G401 (cell line): ENCODE measurements around the gene BPHL. TPM values are rescaled to one million over a fixed set of nuclear protein-coding genes. Genes with fewer than 3 reads are reported as not detected.
"Not testable (repeated sequence)": the region's sequence is repeated elsewhere in the genome, so short reads cannot be mapped to it uniquely, and the experiment has no call there.

Experiments
- DNase-seq: peaks from one replicate; pipeline ENCODE4 v3.0.0-alpha.2; 2015; ENCODE audit warnings: low spot score
- in situ Hi-C: cut with HindIII; loops from 2 replicates; pipeline ENCODE4 v1.10.0; 2016; ENCODE audit warnings: low sequenced_read_pairs, mixed read lengths
- total RNA-seq: library from RNA; depleted of rRNA; stranded (reverse); fragments of >200 nt; shearing (Covaris generic); gene quantifications from 2 replicates; pipeline ENCODE4 v1.2.3, GENCODE V29; 2014; rRNA removed

The BPHL gene
- total RNA-seq: 47.0 and 56.9 TPM in 2 replicates

GRCh38 chr6:3118353-3119039 is at the start of gene BPHL:
BPHL (plus strand) TSS chr6:3118711; CDS start chr6:3118741, 30 bp downstream.
- in situ Hi-C loops: no loop called here
- peak; percentile 96 for DNase-seq

GRCh38 chr6:3071568-3071967 is 46.9 kb upstream of the BPHL start:
- DNase-seq: no peak
- in situ Hi-C loops: no loop called here

GRCh38 chr6:3072798-3073197 is 45.7 kb upstream of the BPHL start:
- DNase-seq: no peak
- in situ Hi-C loops: no loop called here

GRCh38 chr6:3073382-3073781 is 45.1 kb upstream of the BPHL start:
- in situ Hi-C loops: no loop called here
- no peak for DNase-seq

GRCh38 chr6:3075772-3076113 is 42.8 kb upstream of the BPHL start:
- DNase-seq: no peak
- in situ Hi-C loops: no loop called here

- DNase-seq: no peak
- in situ Hi-C loops: no loop called here
These were observed 42.2 kb upstream of the BPHL start for GRCh38 chr6:3076320-3076719.

- in situ Hi-C loops: no loop called here
- DNase-seq: no peak
These were observed 41.1 kb upstream of the BPHL start for GRCh38 chr6:3077430-3077829.

- DNase-seq, in situ Hi-C loops: not testable (repeated sequence)
These were observed 39.6 kb upstream of the BPHL start for GRCh38 chr6:3078952-3079351.

- no peak for DNase-seq
These were observed 38.8 kb upstream of the BPHL start for GRCh38 chr6:3079682-3080081.

GRCh38 chr6:3081960-3082359 is 36.6 kb upstream of the BPHL start:
- no peak for DNase-seq
- in situ Hi-C loops: no loop called here

More at GRCh38 chr6:3079682-3080081, 38.8 kb upstream of the BPHL start:
- in situ Hi-C loops: no loop called here

- in situ Hi-C loops: no loop called here
- DNase-seq: no peak
These were observed 33.4 kb upstream of the BPHL start for GRCh38 chr6:3085074-3085473.

- DNase-seq: no peak
- in situ Hi-C loops: no loop called here
These were observed 32.1 kb upstream of the BPHL start for GRCh38 chr6:3086282-3086946.

GRCh38 chr6:3088446-3088845 is 30.1 kb upstream of the BPHL start:
- in situ Hi-C loops: no loop called here
- no peak for DNase-seq

GRCh38 chr6:3088968-3089367 is 29.5 kb upstream of the BPHL start:
- in situ Hi-C loops: no loop called here
- DNase-seq: no peak

GRCh38 chr6:3090013-3090412 is 28.5 kb upstream of the BPHL start:
- in situ Hi-C loops: no loop called here
- DNase-seq: no peak

- in situ Hi-C loops: no loop called here
- no peak for DNase-seq
These were observed 23.7 kb upstream of the BPHL start for GRCh38 chr6:3094815-3095214.

GRCh38 chr6:3102875-3103274 is 15.6 kb upstream of the BPHL start:
- in situ Hi-C loops: no loop called here
- DNase-seq: no peak

- in situ Hi-C loops: no loop called here
- no peak for DNase-seq
These were observed 9.6 kb upstream of the BPHL start for GRCh38 chr6:3108746-3109414.

- DNase-seq: no peak
- in situ Hi-C loops: no loop called here
These were observed 8.8 kb upstream of the BPHL start for GRCh38 chr6:3109761-3110160.

GRCh38 chr6:3114377-3114776 is 4.1 kb upstream of the BPHL start:
- no peak for DNase-seq
- in situ Hi-C loops: no loop called here
